SHP77 (cell line): ENCODE data around the gene FAM149A.

Experiments used
- DNase-seq, 2 experiments: peaks; one replicate each; lab custom pipeline; 2025; lab: John Stamatoyannopoulos, UW

FAM149A gene

GRCh38 chr4:186105647-186106321 lies 1.3 kb downstream of the FAM149A start:
- DNase-seq = no peak

- no peak for DNase-seq
Observed at GRCh38 chr4:186107947-186108346, 3.4 kb downstream of the FAM149A start.

- no peak for DNase-seq
Observed at GRCh38 chr4:186108391-186108790, 3.9 kb downstream of the FAM149A start.

GRCh38 chr4:186109245-186109644 lies 4.7 kb downstream of the FAM149A start:
- no peak for DNase-seq

GRCh38 chr4:186116697-186117096 lies 12.2 kb downstream of the FAM149A start:
- no peak for DNase-seq

- DNase-seq = no peak
Observed at GRCh38 chr4:186118582-186118981, 14.1 kb downstream of the FAM149A start.

GRCh38 chr4:186121057-186121456 lies 16.6 kb downstream of the FAM149A start:
- no peak for DNase-seq

GRCh38 chr4:186128842-186129241 lies 24.3 kb downstream of the FAM149A start:
- DNase-seq = no peak

GRCh38 chr4:186131935-186132334 lies 27.4 kb downstream of the FAM149A start:
- no peak for DNase-seq

GRCh38 chr4:186132577-186133242 lies 28.2 kb downstream of the FAM149A start:
- no peak for DNase-seq

- no peak for DNase-seq
Observed at GRCh38 chr4:186134257-186134656, 29.8 kb downstream of the FAM149A start.

GRCh38 chr4:186134861-186135260 lies 30.4 kb downstream of the FAM149A start:
- DNase-seq = no peak

GRCh38 chr4:186137196-186137794 lies 32.8 kb downstream of the FAM149A start:
- no peak for DNase-seq

GRCh38 chr4:186144198-186144945 lies 39.9 kb downstream of the FAM149A start:
- DNase-seq = peak; percentile 29 to 40

GRCh38 chr4:186144946-186145569 lies 40.6 kb downstream of the FAM149A start:
- peak in 1 of 2 experiments; percentile 4 for DNase-seq

- no peak for DNase-seq
Observed at GRCh38 chr4:186146458-186146857, 42.0 kb downstream of the FAM149A start.

GRCh38 chr4:186148336-186148975 lies 44.0 kb downstream of the FAM149A start:
- no peak for DNase-seq

GRCh38 chr4:186149872-186150271 lies 45.4 kb downstream of the FAM149A start:
- DNase-seq = peak; percentile 68 to 77

GRCh38 chr4:186150926-186151325 lies 46.4 kb downstream of the FAM149A start:
- DNase-seq = no peak

GRCh38 chr4:186151499-186151898 lies 47.0 kb downstream of the FAM149A start:
- no peak for DNase-seq

GRCh38 chr4:186158021-186158813 lies 53.7 kb downstream of the FAM149A start:
- DNase-seq = no peak
